GM12878 (cell line): ENCODE data around the gene WDR89. TPM values are rescaled to one million over a fixed set of nuclear protein-coding genes. Genes with fewer than 3 reads are reported as not detected.

Experiments
- ATAC-seq: fragments of 200-7000 bp; cut with Tn5 transposase; 3 replicates; pipeline ENCODE4 v1.9.1; 2020; ENCODE audit warnings: mild to moderate bottlenecking, moderate library complexity
- BruUV-seq: library from RNA; stranded (reverse); fragments of 400-500 nt; replicated peaks from 2 replicates; lab custom pipeline; 2021; lab: Mats Ljungman, UMichigan
- CTCF ChIA-PET: fragments of 300-600 bp; sonication (Branson Sonifier 250); formaldehyde crosslinking; extraction: SDS; loops from one replicate; lab custom pipeline; 2021; ENCODE audit warnings: inconsistent platforms; lab: Yijun Ruan, JAX
- POLR2A ChIA-PET: fragments of 350-600 bp; formaldehyde crosslinking; extraction: SDS; loops from one replicate; lab custom pipeline; 2021; ENCODE audit warnings: inconsistent platforms; lab: Charles Lee
- RAD21 ChIA-PET: fragments of 300-600 bp; sonication (Branson Sonifier 250); formaldehyde crosslinking; loops from one replicate; lab custom pipeline; 2023; ENCODE audit warnings: antibody characterized with exemption; ENCODE audit not compliant: unreplicated experiment; lab: Charles Lee
- SMC1A ChIA-PET: fragments of 300-600 bp; sonication (Branson Sonifier 250); formaldehyde crosslinking; loops from one replicate; lab custom pipeline; 2023; ENCODE audit not compliant: unreplicated experiment, uncharacterized antibody; lab: Charles Lee
- DNase-seq: peaks from one replicate; pipeline ENCODE4 v3.0.0-alpha.2; 2011; ENCODE audit warnings: low read depth, low spot score
- FAIRE-seq: peaks from 3 replicates; lab custom pipeline; 2011; peaks lifted over from hg19 to GRCh38; lab: Jason Lieb, UNC
- H2AFZ ChIP-seq: 2 replicates; pipeline ENCODE4 v1.6.0; 2011; ENCODE audit warnings: low read depth, low read length, control low read depth; ENCODE audit not compliant: control insufficient read depth
- H3K27ac ChIP-seq: 2 replicates; pipeline ENCODE4 v1.5.1; 2011; ENCODE audit warnings: control low read depth; ENCODE audit not compliant: control insufficient read depth, insufficient read depth
- H3K27me3 ChIP-seq, 2 experiments: replicated peaks in 1 of 2; 2 replicates each; pipeline versions ENCODE4 v1.6.0 to v1.6.1; 2011; ENCODE audit warnings: low read length in 1 of 2; ENCODE audit not compliant: control insufficient read depth in 2 of 2, insufficient read depth in 2 of 2
- H3K36me3 ChIP-seq, 2 experiments: 2 replicates each; pipeline ENCODE4 v1.5.1; 2011; ENCODE audit warnings: low read length in 1 of 2; ENCODE audit not compliant: control insufficient read depth in 2 of 2, insufficient read depth in 2 of 2
- H3K4me1 ChIP-seq: 2 replicates; pipeline ENCODE4 v1.6.1; 2011; ENCODE audit warnings: mild to moderate bottlenecking, low read length, moderate library complexity, mixed read lengths; ENCODE audit not compliant: control insufficient read depth, insufficient read depth
- H3K4me2 ChIP-seq: 2 replicates; pipeline ENCODE4 v1.6.0; 2011; ENCODE audit warnings: control low read depth; ENCODE audit not compliant: control insufficient read depth, insufficient read depth
- H3K4me3 ChIP-seq: fragments of 200-600 bp; sonication (generic); 2 replicates; pipeline ENCODE4 v1.5.1; 2016
- H3K79me2 ChIP-seq: 2 replicates; pipeline ENCODE4 v1.6.0; 2011; ENCODE audit warnings: low read length; ENCODE audit not compliant: control insufficient read depth, insufficient read depth
- H3K9ac ChIP-seq: 2 replicates; pipeline ENCODE4 v1.8.0; 2011; ENCODE audit warnings: low read length, control low read depth, mixed read lengths; ENCODE audit not compliant: control insufficient read depth, insufficient read depth
- H3K9me3 ChIP-seq: replicated peaks from 3 replicates; pipeline ENCODE4 v1.5.1; 2011; ENCODE audit warnings: mild to moderate bottlenecking, low read length; ENCODE audit not compliant: control insufficient read depth, insufficient read depth
- H4K20me1 ChIP-seq: 2 replicates; pipeline ENCODE4 v1.6.0; 2011; ENCODE audit not compliant: control insufficient read depth, insufficient read depth
- CHD4 ChIP-seq: fragments of 200-600 bp; sonication (generic); IDR thresholded peaks from 2 replicates; pipeline ENCODE4 v1.6.1; 2016; ENCODE audit warnings: mild to moderate bottlenecking
- PAX8 ChIP-seq: fragments of 450-650 bp; IDR thresholded peaks from 2 replicates; pipeline ENCODE4 v1.6.1; 2017; ENCODE audit warnings: mild to moderate bottlenecking, moderate library complexity
- RUNX3 ChIP-seq: IDR thresholded peaks from 2 replicates; pipeline ENCODE4 v1.6.1; 2012; ENCODE audit warnings: low read length, inconsistent platforms
- YY1 ChIP-seq: IDR thresholded peaks from 2 replicates; pipeline ENCODE4 v1.6.1; 2011; ENCODE audit warnings: low read depth, mild to moderate bottlenecking, low read length
- WGBS: methylation state at CpG from one replicate; pipeline ENCODE4 v1.1.6; 2016; ENCODE audit warnings: low lambda C conversion rate; ENCODE audit not compliant: insufficient replicate concordance, insufficient coverage; ENCODE audit errors: missing lambda C conversion rate; 5-methylcytosine and 5-hydroxymethylcytosine counted together
- in situ Hi-C: fragments of 300-500 bp; cut with MboI; formaldehyde crosslinking; loops from 9 replicates; pipeline ENCODE4 v1.14.3; 2018; ENCODE audit warnings: mixed read lengths
- intact Hi-C: fragments of 100-400 bp; cut with micrococcal nuclease; formaldehyde crosslinking; loops from one replicate; pipeline ENCODE4 v1.14.2; 2022; ENCODE audit not compliant: unreplicated experiment
- polyA plus RNA-seq, 11 experiments: library from polyadenylated mRNA; depleted of rRNA in 4 of 11; unstranded in 6 of 11; stranded (reverse) in 5 of 11; fragments of >200 nt; fragmentation: Nextera tagmentation in 4 of 11; fragmentation: Illumina TruSeq in 1 of 11; extraction: Ambion mirVana in 4 of 11; extraction: Trizol in 1 of 11; gene quantifications; 1 replicate in 1 of 11; 2 replicates in 10 of 11; pipeline versions ENCODE4 v1.2.1 to v1.2.3, GENCODE V29; 2011 to 2016; ENCODE audit warnings: inconsistent platforms in 2 of 11, missing spikeins in 2 of 11, low read depth in 1 of 11
- total RNA-seq, 4 experiments: library from RNA; depleted of rRNA in 3 of 4; stranded (reverse); fragments of >200 nt in 3 of 4; fragmentation: Illumina TruSeq in 1 of 4; extraction: Trizol in 1 of 4; gene quantifications; 2 replicates each; pipeline versions ENCODE4 v1.2.1 to v1.2.3, GENCODE V29; 2013 to 2021
- TF ChIP-seq, protein P1 (sequence below): IDR thresholded peaks from 2 replicates; pipeline ENCODE4 v1.6.1; 2012; ENCODE audit warnings: low read depth, low read length, improper control_type of control experiment
- TF ChIP-seq, protein P2 (sequence below): fragments of 450-650 bp; IDR thresholded peaks from 2 replicates; pipeline ENCODE4 v1.6.1; 2017; ENCODE audit warnings: low read depth, mild to moderate bottlenecking, moderate library complexity
- TF ChIP-seq, protein P3 (sequence below): IDR thresholded peaks from 2 replicates; pipeline ENCODE4 v1.6.1; 2012; ENCODE audit warnings: low read length, inconsistent platforms
- TF ChIP-seq, protein P4 (sequence below): IDR thresholded peaks from 2 replicates; pipeline ENCODE4 v1.6.1; 2011; ENCODE audit warnings: mild to moderate bottlenecking, low read depth, low read length, moderate library complexity; ENCODE audit not compliant: insufficient replicate concordance
- TF ChIP-seq, protein P5 (sequence below): IDR thresholded peaks from 2 replicates; pipeline ENCODE4 v1.6.1; 2011; ENCODE audit warnings: borderline replicate concordance, low read depth, mild to moderate bottlenecking, moderate library complexity, low read length; ENCODE audit not compliant: insufficient read depth, poor library complexity, severe bottlenecking

WDR89 gene
- total and polyA plus RNA-seq, 10 of the 15 experiments (the other 5 are each of a cell fraction or from before 2014, with no cell fraction given): 11.8 to 25.7 (median 17.5) TPM

DNA sequence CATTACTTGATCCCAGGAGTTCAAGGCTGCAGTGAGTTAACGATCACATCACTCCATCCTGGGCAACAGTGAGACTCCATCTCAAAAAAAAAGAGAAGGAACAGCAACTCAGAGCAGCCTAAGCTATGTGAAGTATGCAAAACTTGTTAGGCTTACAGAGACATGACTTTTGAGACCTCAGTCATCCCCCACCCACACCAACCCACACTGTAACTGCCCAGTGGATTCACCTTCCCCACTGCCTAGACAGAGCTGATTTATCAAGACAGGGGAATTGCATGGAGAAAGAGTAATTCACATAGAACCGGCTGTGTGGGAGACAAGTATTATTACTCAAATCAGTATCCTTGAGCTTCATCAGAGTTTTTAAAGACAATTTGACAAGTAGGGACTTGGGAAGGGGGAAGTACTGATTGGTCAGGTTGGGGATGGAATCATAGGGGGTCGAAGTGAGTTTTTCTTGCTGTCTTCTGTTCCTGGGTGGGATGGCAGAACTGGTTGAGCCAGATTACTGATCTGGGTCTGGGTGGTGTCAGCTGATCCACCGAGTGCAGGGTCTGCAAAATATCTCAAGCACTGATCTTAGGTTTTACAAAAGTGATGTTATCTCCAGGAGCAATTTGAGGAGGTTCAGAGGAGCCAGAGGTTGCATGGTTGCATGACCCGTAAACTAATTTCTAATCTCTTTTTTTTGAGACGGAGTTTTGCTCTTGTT, 6.2 kb upstream of the WDR89 start (continued):
- TF ChIP-seq, protein P1, sequence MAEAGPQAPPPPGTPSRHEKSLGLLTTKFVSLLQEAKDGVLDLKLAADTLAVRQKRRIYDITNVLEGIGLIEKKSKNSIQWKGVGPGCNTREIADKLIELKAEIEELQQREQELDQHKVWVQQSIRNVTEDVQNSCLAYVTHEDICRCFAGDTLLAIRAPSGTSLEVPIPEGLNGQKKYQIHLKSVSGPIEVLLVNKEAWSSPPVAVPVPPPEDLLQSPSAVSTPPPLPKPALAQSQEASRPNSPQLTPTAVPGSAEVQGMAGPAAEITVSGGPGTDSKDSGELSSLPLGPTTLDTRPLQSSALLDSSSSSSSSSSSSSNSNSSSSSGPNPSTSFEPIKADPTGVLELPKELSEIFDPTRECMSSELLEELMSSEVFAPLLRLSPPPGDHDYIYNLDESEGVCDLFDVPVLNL: no peak
- TF ChIP-seq, protein P2, sequence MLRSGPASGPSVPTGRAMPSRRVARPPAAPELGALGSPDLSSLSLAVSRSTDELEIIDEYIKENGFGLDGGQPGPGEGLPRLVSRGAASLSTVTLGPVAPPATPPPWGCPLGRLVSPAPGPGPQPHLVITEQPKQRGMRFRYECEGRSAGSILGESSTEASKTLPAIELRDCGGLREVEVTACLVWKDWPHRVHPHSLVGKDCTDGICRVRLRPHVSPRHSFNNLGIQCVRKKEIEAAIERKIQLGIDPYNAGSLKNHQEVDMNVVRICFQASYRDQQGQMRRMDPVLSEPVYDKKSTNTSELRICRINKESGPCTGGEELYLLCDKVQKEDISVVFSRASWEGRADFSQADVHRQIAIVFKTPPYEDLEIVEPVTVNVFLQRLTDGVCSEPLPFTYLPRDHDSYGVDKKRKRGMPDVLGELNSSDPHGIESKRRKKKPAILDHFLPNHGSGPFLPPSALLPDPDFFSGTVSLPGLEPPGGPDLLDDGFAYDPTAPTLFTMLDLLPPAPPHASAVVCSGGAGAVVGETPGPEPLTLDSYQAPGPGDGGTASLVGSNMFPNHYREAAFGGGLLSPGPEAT: 0 out of 2 replicates have a peak, but pooled peaks have one; percentile 36
- no peak for TF ChIP-seq PAX8
- peak; percentile 45; the same call in 1 of the 2 replicates for TF ChIP-seq RUNX3
- TF ChIP-seq YY1: no peak

GRCh38 chr14:63644741-63645140, 3.1 kb upstream of the WDR89 start:
- ChIA-PET POLR2A (interaction anchor here (0.6 kb wide), 1 partner anchor 10 kb away, joined by 3 read pairs; no protein-coding TSS in a partner anchor), RAD21 (interaction anchor here (0.6 to 4.9 kb wide), 3 partner anchors 28 to 651 kb away, joined by 3 to 89 read pairs (median 4); partner anchors contain the start of gene SGPP1), SMC1A (interaction anchor here (1.1 to 10.1 kb wide), 5 partner anchors 22 to 125 kb away, joined by 3 to 99 read pairs (median 4); partner anchors contain the start of gene SGPP1), CTCF (interaction anchor here (1.0 to 7.9 kb wide), 7 partner anchors 8 to 255 kb away, joined by 3 to 60 read pairs (median 6); no protein-coding TSS in a partner anchor)
- ATAC-seq: no peak
- H3K9me3 ChIP-seq: no peaks in the 10 kb centered on the region
- no peak for FAIRE-seq
- H3K4me3 ChIP-seq: no peak overlapping the region
- no peak overlapping the region for H3K27ac ChIP-seq
- intact Hi-C loops (loop anchor here (5.0 kb wide), 3 partner anchors 63 to 223 kb away; partner anchors contain the start of gene PPP2R5E), in situ Hi-C loops (no loop called here)
- H3K4me2 ChIP-seq: no peak overlapping the region
- WGBS: 52% methylated on average over 2 of the region's 2 CpGs
- H4K20me1 ChIP-seq: no peaks in the 10 kb centered on the region
- no peaks in the 10 kb centered on the region for H3K27me3 ChIP-seq
- H3K9ac ChIP-seq: no peak overlapping the region
- peaks cover 21% of the 10 kb centered on the region for H3K79me2 ChIP-seq
- no peaks in the 10 kb centered on the region for H3K36me3 ChIP-seq
- no TSS peak for BruUV-seq
- H2AFZ ChIP-seq: no peak overlapping the region
- no peak for DNase-seq
- peaks cover 6% of the 10 kb centered on the region for H3K4me1 ChIP-seq
- TF ChIP-seq, protein P3, sequence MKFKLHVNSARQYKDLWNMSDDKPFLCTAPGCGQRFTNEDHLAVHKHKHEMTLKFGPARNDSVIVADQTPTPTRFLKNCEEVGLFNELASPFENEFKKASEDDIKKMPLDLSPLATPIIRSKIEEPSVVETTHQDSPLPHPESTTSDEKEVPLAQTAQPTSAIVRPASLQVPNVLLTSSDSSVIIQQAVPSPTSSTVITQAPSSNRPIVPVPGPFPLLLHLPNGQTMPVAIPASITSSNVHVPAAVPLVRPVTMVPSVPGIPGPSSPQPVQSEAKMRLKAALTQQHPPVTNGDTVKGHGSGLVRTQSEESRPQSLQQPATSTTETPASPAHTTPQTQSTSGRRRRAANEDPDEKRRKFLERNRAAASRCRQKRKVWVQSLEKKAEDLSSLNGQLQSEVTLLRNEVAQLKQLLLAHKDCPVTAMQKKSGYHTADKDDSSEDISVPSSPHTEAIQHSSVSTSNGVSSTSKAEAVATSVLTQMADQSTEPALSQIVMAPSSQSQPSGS: no peak
- TF ChIP-seq, protein P4, sequence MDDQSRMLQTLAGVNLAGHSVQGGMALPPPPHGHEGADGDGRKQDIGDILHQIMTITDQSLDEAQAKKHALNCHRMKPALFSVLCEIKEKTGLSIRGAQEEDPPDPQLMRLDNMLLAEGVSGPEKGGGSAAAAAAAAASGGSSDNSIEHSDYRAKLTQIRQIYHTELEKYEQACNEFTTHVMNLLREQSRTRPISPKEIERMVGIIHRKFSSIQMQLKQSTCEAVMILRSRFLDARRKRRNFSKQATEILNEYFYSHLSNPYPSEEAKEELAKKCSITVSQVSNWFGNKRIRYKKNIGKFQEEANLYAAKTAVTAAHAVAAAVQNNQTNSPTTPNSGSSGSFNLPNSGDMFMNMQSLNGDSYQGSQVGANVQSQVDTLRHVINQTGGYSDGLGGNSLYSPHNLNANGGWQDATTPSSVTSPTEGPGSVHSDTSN: no peak
- no peak for TF ChIP-seq CHD4
- TF ChIP-seq, protein P5, sequence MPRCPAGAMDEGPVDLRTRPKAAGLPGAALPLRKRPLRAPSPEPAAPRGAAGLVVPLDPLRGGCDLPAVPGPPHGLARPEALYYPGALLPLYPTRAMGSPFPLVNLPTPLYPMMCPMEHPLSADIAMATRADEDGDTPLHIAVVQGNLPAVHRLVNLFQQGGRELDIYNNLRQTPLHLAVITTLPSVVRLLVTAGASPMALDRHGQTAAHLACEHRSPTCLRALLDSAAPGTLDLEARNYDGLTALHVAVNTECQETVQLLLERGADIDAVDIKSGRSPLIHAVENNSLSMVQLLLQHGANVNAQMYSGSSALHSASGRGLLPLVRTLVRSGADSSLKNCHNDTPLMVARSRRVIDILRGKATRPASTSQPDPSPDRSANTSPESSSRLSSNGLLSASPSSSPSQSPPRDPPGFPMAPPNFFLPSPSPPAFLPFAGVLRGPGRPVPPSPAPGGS: no peak
